ENCODE results near the gene OR13C5.

Gene OR13C5

GRCh38 chr9:104553261-104553660, 46.0 kb downstream of the OR13C5 start:
- no peak for DNase-seq (ENCODE audit: low read depth)
